Activated CD4-positive, alpha-beta memory T cell treated with anti-CD3 and anti-CD28 coated beads, Interleukin-2, amount 10 ng/mL, durations not matched to agents 7 days and 5 days (primary cell): Measurements from ENCODE around the gene KLF9. TPM values are rescaled to one million over a fixed set of nuclear protein-coding genes. Genes with fewer than 3 reads are reported as not detected.
A peak's percentile ranks its signal among the peaks of the same experiment; 100 is the strongest.

Experiments
- CTCF ChIA-PET: fragments of 350-600 bp; sonication (Branson Sonifier 250); formaldehyde crosslinking; loops from one replicate; lab custom pipeline; 2021; ENCODE audit warnings: antibody characterized with exemption, inconsistent platforms; lab: Charles Lee
- POLR2A ChIA-PET: fragments of 350-600 bp; sonication (Branson Sonifier 250); formaldehyde crosslinking; loops from one replicate; lab custom pipeline; 2021; ENCODE audit warnings: antibody characterized with exemption; lab: Charles Lee
- DNase-seq: peaks from one replicate; pipeline ENCODE4 v3.0.0-alpha.2; 2020
- H3K27ac Mint-ChIP-seq: one replicate; pipeline ENCODE4 v1.8.0; 2021; ENCODE audit warnings: mild to moderate bottlenecking, mixed read lengths
- H3K27me3 Mint-ChIP-seq: one replicate; pipeline ENCODE4 v1.8.0; 2021; ENCODE audit warnings: mixed read lengths
- H3K36me3 Mint-ChIP-seq: one replicate; pipeline ENCODE4 v1.8.0; 2021; ENCODE audit warnings: low read depth, mixed read lengths
- H3K4me1 Mint-ChIP-seq: one replicate; pipeline ENCODE4 v1.8.0; 2021; ENCODE audit warnings: mixed read lengths
- H3K4me3 Mint-ChIP-seq: one replicate; pipeline ENCODE4 v1.8.0; 2021; ENCODE audit warnings: mild to moderate bottlenecking, mixed read lengths
- H3K9me3 Mint-ChIP-seq: one replicate; pipeline ENCODE4 v1.8.0; 2021; ENCODE audit warnings: mixed read lengths
- total RNA-seq, 2 experiments: library from RNA; stranded (reverse); gene quantifications; one replicate each; pipeline ENCODE4 v1.2.3, GENCODE V29; 2021

The KLF9 gene
- total RNA-seq = 10 to 100 TPM; 19.2 to 19.6 TPM

- ChIA-PET POLR2A (interaction anchor here (0.7 to 5.6 kb wide), 8 partner anchors 13 to 188 kb away, joined by 3 to 62 read pairs (median 6); no protein-coding TSS in a partner anchor), CTCF (interaction anchor here (0.8 to 1.6 kb wide), 3 partner anchors 19 to 188 kb away, joined by 3 to 14 read pairs (median 5); no protein-coding TSS in a partner anchor)
- Mint-ChIP-seq H3K36me3 (peaks cover 25% of the 10 kb centered on the region), H3K4me3 (peak within 1 kb of the TSS; percentile 96), H3K27me3 (no peaks in the 10 kb centered on the region), H3K4me1 (peaks cover 48% of the 10 kb centered on the region), H3K9me3 (no peaks in the 10 kb centered on the region), H3K27ac (peak within 1 kb of the TSS; percentile 100)
- peak; percentile 96 for DNase-seq
These were observed at the start of gene KLF9 for GRCh38 chr9:70413799-70414775. Gene KLF9, minus strand, starts transcription at chr9:70414657. Its CDS starts 1,294 bp downstream, at chr9:70413363.

- Mint-ChIP-seq H3K27me3 (no peaks in the 10 kb centered on the region), H3K4me1 (peaks cover 14% of the 10 kb centered on the region), H3K27ac (no peak overlapping the region), H3K36me3 (no peaks in the 10 kb centered on the region), H3K9me3 (no peaks in the 10 kb centered on the region), H3K4me3 (no peak overlapping the region)
- ChIA-PET CTCF (interaction anchor here (1.7 kb wide), 1 partner anchor 138 kb away, joined by 3 read pairs; no protein-coding TSS in a partner anchor), POLR2A (no interaction called here)
- no peak for DNase-seq
These were observed 49.4 kb upstream of the KLF9 start for GRCh38 chr9:70463877-70464276.

GRCh38 chr9:70462300-70462699 lies 47.8 kb upstream of the KLF9 start:
- Mint-ChIP-seq H3K36me3 (no peaks in the 10 kb centered on the region), H3K4me3 (no peak overlapping the region), H3K27me3 (no peaks in the 10 kb centered on the region), H3K4me1 (peaks cover 6% of the 10 kb centered on the region), H3K27ac (no peak overlapping the region), H3K9me3 (no peaks in the 10 kb centered on the region)
- DNase-seq = no peak
- POLR2A ChIA-PET = no interaction called here
- CTCF ChIA-PET = interaction anchor here (1.7 kb wide), 1 partner anchor 140 kb away, joined by 3 read pairs; no protein-coding TSS in a partner anchor

DNA sequence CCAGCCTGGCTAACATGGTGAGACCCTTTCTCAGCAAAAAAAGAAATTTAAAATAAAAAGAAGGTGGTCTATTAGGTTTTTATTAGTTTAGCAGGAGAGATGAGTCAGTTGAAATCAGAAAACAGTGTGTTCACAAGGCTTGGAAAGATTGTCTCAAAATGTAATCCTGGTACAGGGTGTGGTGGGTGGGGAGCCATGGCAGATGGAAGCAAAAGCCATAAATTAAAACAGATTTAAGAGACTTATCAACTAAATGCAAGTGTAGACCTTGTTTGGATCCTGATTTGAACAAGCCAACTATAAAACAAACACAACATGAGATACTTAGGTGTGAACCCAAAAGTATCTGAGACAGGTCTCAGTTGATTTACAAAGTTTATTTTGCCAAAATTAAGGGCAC lies 42.8 kb upstream of the KLF9 start:
- H3K9me3 Mint-ChIP-seq = no peaks in the 10 kb centered on the region
- no peak for DNase-seq
- no peak overlapping the region for H3K4me3 Mint-ChIP-seq
- H3K4me1 Mint-ChIP-seq = peaks cover 2% of the 10 kb centered on the region
- no peaks in the 10 kb centered on the region for H3K36me3 Mint-ChIP-seq
- H3K27me3 Mint-ChIP-seq = no peaks in the 10 kb centered on the region
- CTCF ChIA-PET = no interaction called here
- no peak overlapping the region for H3K27ac Mint-ChIP-seq
- POLR2A ChIA-PET = no interaction called here

DNA sequence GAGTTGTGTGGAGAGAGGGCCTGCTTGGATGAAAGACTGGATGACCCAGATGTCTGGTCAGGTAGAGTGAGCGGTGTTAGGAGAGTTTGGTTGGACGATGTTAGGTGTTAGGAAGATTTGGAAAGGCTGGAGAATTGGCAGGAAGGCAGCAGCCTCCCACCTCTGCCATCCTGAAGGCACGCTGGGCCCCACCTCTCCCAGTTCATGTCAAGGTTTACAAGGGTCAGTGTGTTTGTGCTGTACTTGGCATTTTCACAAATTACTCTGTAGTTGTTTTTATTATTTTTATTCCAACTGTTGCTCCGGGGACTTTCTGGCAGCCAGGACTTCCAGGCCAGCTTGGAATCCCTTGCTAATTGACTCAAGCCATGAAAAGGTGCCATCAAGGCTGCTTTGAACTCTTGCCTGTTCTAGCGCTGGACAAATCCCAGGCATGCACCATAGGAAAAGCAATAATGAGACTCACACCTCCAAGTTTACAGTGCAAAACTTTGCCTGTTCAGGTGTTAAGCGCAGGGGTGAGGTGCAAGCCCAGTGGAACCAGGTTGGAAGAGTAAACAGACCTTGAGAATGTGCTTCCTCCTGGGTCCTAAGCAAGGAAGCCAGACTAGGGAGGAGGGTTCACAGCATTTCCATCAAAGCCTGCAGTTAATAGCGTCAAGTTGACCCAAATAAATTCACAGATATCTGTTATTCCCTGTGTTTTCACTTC lies 41.7 kb upstream of the KLF9 start:
- Mint-ChIP-seq H3K27ac (no peak overlapping the region), H3K4me1 (no peaks in the 10 kb centered on the region), H3K36me3 (no peaks in the 10 kb centered on the region), H3K4me3 (no peak overlapping the region), H3K9me3 (no peaks in the 10 kb centered on the region), H3K27me3 (no peaks in the 10 kb centered on the region)
- DNase-seq = no peak
- ChIA-PET CTCF (interaction anchor here (0.8 kb wide), 1 partner anchor 146 kb away, joined by 3 read pairs; no protein-coding TSS in a partner anchor), POLR2A (no interaction called here)

GRCh38 chr9:70452365-70452764 lies 37.9 kb upstream of the KLF9 start:
- no peaks in the 10 kb centered on the region for H3K9me3 Mint-ChIP-seq
- POLR2A ChIA-PET = no interaction called here

DNA sequence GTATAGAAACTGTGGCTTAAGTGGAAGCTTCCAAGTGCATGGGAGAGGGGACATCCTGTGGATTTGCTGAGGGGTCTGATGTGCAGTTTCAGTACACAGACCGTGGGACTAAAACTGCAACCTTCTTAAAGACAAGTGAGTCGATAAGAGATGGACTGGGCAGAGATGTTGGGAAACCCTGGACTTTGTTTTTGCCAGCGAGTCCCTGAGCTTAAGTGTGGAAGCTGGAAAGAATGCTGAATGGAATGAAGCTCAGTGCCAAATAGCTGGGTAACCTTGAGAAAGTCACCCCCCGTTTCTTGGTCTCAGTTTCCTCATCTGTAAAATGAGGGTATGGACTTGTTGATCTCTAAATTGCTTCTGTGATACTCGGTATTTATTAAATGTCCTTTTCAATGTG lies 37.3 kb upstream of the KLF9 start:
- no peak for DNase-seq
- ChIA-PET CTCF (no interaction called here), POLR2A (no interaction called here)
- Mint-ChIP-seq H3K36me3 (no peaks in the 10 kb centered on the region), H3K27me3 (no peaks in the 10 kb centered on the region), H3K27ac (no peak overlapping the region), H3K4me3 (no peak overlapping the region), H3K9me3 (no peaks in the 10 kb centered on the region), H3K4me1 (no peaks in the 10 kb centered on the region)

More at GRCh38 chr9:70452365-70452764, 37.9 kb upstream of the KLF9 start:
- Mint-ChIP-seq H3K4me1 (no peaks in the 10 kb centered on the region), H3K27me3 (no peaks in the 10 kb centered on the region), H3K36me3 (no peaks in the 10 kb centered on the region), H3K27ac (no peak overlapping the region), H3K4me3 (no peak overlapping the region)
- CTCF ChIA-PET = no interaction called here
- DNase-seq = no peak

- H3K27ac Mint-ChIP-seq = no peak overlapping the region
- no peak overlapping the region for H3K4me3 Mint-ChIP-seq
- no peaks in the 10 kb centered on the region for H3K4me1 Mint-ChIP-seq
- ChIA-PET CTCF (no interaction called here), POLR2A (interaction anchor here (1.2 kb wide), 1 partner anchor 30 kb away, joined by 5 read pairs; no protein-coding TSS in a partner anchor)
- H3K27me3 Mint-ChIP-seq = no peaks in the 10 kb centered on the region
- no peaks in the 10 kb centered on the region for H3K9me3 Mint-ChIP-seq
- H3K36me3 Mint-ChIP-seq = no peaks in the 10 kb centered on the region
- DNase-seq = no peak
These were observed 36.3 kb upstream of the KLF9 start for GRCh38 chr9:70450738-70451137.

DNA sequence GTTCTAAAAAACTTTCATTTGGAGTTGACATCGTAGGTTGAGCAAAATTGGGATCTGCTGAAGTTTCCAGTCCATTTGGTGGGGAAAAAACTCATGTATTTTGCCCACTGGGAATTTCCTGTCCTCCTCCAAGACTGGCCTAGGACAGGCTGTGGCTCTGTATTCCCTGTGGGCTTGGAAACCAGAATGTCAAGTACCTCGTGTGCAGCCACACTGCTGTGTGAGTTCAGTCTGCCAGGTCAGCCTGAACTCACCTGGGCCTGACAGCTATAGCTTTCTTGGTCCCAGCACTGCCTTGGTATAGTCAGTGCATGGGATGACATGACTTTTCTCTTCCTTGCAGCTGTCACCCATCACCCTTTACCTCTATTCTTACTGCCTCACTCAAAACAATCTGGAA lies 35.0 kb upstream of the KLF9 start:
- H3K27me3 Mint-ChIP-seq = no peaks in the 10 kb centered on the region
- no peaks in the 10 kb centered on the region for H3K4me1 Mint-ChIP-seq
- H3K36me3 Mint-ChIP-seq = no peaks in the 10 kb centered on the region
- no peak overlapping the region for H3K27ac Mint-ChIP-seq
- no peak for DNase-seq
- CTCF ChIA-PET = no interaction called here
- no peaks in the 10 kb centered on the region for H3K9me3 Mint-ChIP-seq
- H3K4me3 Mint-ChIP-seq = no peak overlapping the region
- POLR2A ChIA-PET = interaction anchor here (1.2 kb wide), 1 partner anchor 29 kb away, joined by 5 read pairs; no protein-coding TSS in a partner anchor

DNA sequence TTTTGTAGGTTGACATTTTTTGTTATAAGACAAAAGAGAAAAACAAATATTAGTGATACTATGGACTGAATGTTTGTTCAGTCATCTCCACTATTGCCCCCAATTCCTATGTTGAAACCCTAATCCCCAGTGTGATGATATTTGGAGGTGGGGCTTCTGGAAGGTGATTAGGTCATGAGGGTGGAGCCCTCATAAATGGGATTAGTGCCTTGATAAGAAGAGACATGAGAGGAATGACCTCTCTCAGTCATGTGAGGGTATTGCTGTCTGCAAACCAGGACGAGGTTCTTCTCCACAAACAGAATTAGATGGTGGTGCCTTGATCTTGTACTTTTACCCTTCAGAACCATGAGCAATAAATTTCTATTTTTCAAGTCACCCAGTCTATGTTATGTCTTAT lies 34.5 kb upstream of the KLF9 start:
- Mint-ChIP-seq H3K27ac (no peak overlapping the region), H3K4me3 (no peak overlapping the region), H3K27me3 (no peaks in the 10 kb centered on the region), H3K4me1 (no peaks in the 10 kb centered on the region), H3K36me3 (no peaks in the 10 kb centered on the region), H3K9me3 (no peaks in the 10 kb centered on the region)
- DNase-seq = no peak
- POLR2A ChIA-PET = no interaction called here
- CTCF ChIA-PET = no interaction called here

- H3K9me3 Mint-ChIP-seq = no peaks in the 10 kb centered on the region
- no peak for DNase-seq
- ChIA-PET POLR2A (no interaction called here), CTCF (no interaction called here)
- H3K4me1 Mint-ChIP-seq = no peaks in the 10 kb centered on the region
- no peaks in the 10 kb centered on the region for H3K27me3 Mint-ChIP-seq
- H3K27ac Mint-ChIP-seq = no peak overlapping the region
- no peaks in the 10 kb centered on the region for H3K36me3 Mint-ChIP-seq
- H3K4me3 Mint-ChIP-seq = no peak overlapping the region
These were observed 30.4 kb upstream of the KLF9 start for GRCh38 chr9:70444904-70445303.

DNA sequence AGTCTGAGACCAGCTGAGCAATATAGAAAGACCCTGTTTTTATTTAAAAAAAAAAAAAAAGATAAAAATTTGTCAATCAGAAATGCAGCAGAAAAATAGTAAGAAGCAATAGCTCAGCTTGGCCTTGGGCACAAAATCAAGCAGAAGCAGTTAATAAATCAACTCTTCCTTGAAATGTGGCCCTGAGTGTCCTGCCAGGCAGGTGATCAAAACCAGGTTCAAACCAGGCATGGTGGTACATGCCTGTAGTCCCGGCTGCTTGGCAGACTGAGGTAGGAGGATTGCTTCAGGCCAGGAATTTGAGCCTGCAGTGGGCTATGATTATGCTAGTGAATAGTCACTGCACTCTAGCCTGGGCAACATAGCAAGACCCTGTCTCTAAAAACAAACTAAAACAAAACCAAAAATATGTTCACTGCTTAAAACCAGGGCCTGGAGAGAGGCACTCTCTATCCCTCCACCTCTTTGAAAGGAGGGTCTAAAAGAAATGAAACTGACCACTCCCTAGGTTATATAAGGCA lies 27.9 kb upstream of the KLF9 start:
- Mint-ChIP-seq H3K9me3 (no peaks in the 10 kb centered on the region), H3K27me3 (peaks cover 2% of the 10 kb centered on the region), H3K4me3 (no peak overlapping the region), H3K4me1 (peaks cover 16% of the 10 kb centered on the region), H3K36me3 (no peaks in the 10 kb centered on the region), H3K27ac (no peak overlapping the region)
- no peak for DNase-seq
- POLR2A ChIA-PET = no interaction called here
- CTCF ChIA-PET = no interaction called here

DNA sequence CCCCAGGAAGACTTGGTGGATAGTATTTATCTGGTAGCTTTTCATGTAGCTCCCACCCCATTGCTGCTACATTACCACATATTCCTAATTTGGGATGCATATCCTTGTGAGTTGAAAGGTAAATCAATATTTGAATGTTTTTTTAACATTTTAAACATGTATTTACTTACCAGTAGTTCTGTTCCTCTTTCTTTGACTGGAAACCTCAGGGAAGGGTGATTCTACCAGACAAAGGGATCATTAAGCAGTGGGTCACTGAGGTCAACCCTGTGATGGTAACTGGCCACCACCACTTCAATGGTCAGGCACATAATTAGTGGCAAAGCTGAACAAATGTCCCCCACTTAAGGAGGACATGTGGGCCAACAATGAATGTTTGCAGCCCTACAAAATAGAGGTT lies 27.2 kb upstream of the KLF9 start:
- H3K4me1 Mint-ChIP-seq = peaks cover 18% of the 10 kb centered on the region
- no peak for DNase-seq
- no peak overlapping the region for H3K27ac Mint-ChIP-seq
- H3K36me3 Mint-ChIP-seq = no peaks in the 10 kb centered on the region
- POLR2A ChIA-PET = no interaction called here
- CTCF ChIA-PET = no interaction called here
- no peak overlapping the region for H3K4me3 Mint-ChIP-seq
- H3K27me3 Mint-ChIP-seq = peaks cover 2% of the 10 kb centered on the region
- H3K9me3 Mint-ChIP-seq = no peaks in the 10 kb centered on the region
